Neural cell (in vitro differentiated cells): ENCODE data around the gene SLC37A1. TPM values are rescaled to one million over a fixed set of nuclear protein-coding genes. Genes with fewer than 3 reads are reported as not detected.

Source experiments
- H2AFZ ChIP-seq: fragments of 200-600, 300-800 bp; sonication (generic), shearing (Covaris generic); 2 replicates; pipeline ENCODE4 v1.6.0; 2014; ENCODE audit warnings: low read depth, mild to moderate bottlenecking, antibody characterized with exemption, low read length, moderate library complexity
- H3F3A ChIP-seq: fragments of 200-600 bp; shearing (Covaris generic); 2 replicates; pipeline ENCODE4 v1.6.1; 2016; ENCODE audit warnings: mild to moderate bottlenecking, moderate library complexity, mixed read lengths, antibody characterized with exemption, low read length; ENCODE audit not compliant: insufficient read depth, poor library complexity, severe bottlenecking
- H3K27ac ChIP-seq: fragments of 200-600, 300-800 bp; sonication (generic), shearing (Covaris generic); 2 replicates; pipeline ENCODE4 v1.5.1; 2014; ENCODE audit warnings: mild to moderate bottlenecking, low read length, moderate library complexity
- H3K27me3 ChIP-seq: fragments of 300-800, 200-600 bp; sonication (generic), shearing (Covaris generic); 2 replicates; pipeline ENCODE4 v1.6.0; 2014; ENCODE audit warnings: mild to moderate bottlenecking, low read depth, low read length, moderate library complexity; ENCODE audit not compliant: insufficient read depth
- H3K36me3 ChIP-seq: fragments of 300-800, 200-600 bp; sonication (generic), shearing (Covaris generic); 2 replicates; pipeline ENCODE4 v1.5.1; 2014; ENCODE audit warnings: mild to moderate bottlenecking, antibody characterized with exemption, low read length, moderate library complexity; ENCODE audit not compliant: insufficient read depth
- H3K4me2 ChIP-seq: fragments of 300-800, 200-600 bp; sonication (generic), shearing (Covaris generic); 2 replicates; pipeline ENCODE4 v1.6.0; 2014; ENCODE audit warnings: mild to moderate bottlenecking, low read length
- H3K4me3 ChIP-seq: fragments of 300-800, 200-600 bp; sonication (generic), shearing (Covaris generic); 2 replicates; pipeline ENCODE4 v1.5.1; 2014; ENCODE audit warnings: mild to moderate bottlenecking, low read length, moderate library complexity
- H3K79me2 ChIP-seq: fragments of 200-600 bp; shearing (Covaris generic); replicated peaks from 2 replicates; pipeline ENCODE4 v1.6.0; 2014; ENCODE audit warnings: mild to moderate bottlenecking, low read length, moderate library complexity; ENCODE audit not compliant: insufficient read depth
- H3K9ac ChIP-seq: fragments of 300-800, 200-600 bp; sonication (generic), shearing (Covaris generic); 2 replicates; pipeline ENCODE4 v1.6.1; 2016; ENCODE audit warnings: mild to moderate bottlenecking, low read length, mixed read lengths
- H3K9me2 ChIP-seq: fragments of 200-600 bp; shearing (Covaris generic); 2 replicates; pipeline ENCODE4 v1.6.1; 2016; ENCODE audit warnings: mild to moderate bottlenecking, low read length, mixed read lengths; ENCODE audit not compliant: insufficient read depth
- H3K9me3 ChIP-seq: fragments of 200-600, 300-800 bp; sonication (generic), shearing (Covaris generic); 2 replicates; pipeline ENCODE4 v1.6.1; 2016; ENCODE audit warnings: mild to moderate bottlenecking, mixed run types, low read length, moderate library complexity, mixed read lengths
- H4K20me1 ChIP-seq: fragments of 200-600 bp; shearing (Covaris generic); 2 replicates; pipeline ENCODE4 v1.6.1; 2016; ENCODE audit warnings: mild to moderate bottlenecking, mixed run types; ENCODE audit not compliant: insufficient read depth
- EP300 ChIP-seq: fragments of 450-650 bp; conservative IDR thresholded peaks from 2 replicates; pipeline ENCODE4 v1.6.1; 2014; ENCODE audit warnings: antibody characterized with exemption, mild to moderate bottlenecking, moderate library complexity; ENCODE audit not compliant: poor library complexity, severe bottlenecking
- EZH2 ChIP-seq: fragments of 200-600, 300-800 bp; shearing (Covaris generic), sonication (generic); IDR thresholded peaks from 2 replicates; pipeline ENCODE4 v1.6.1; 2014; ENCODE audit warnings: antibody characterized with exemption, low read length, borderline replicate concordance, mild to moderate bottlenecking; ENCODE audit not compliant: insufficient read depth, poor library complexity, severe bottlenecking
- MXI1 ChIP-seq: fragments of 450-650 bp; conservative IDR thresholded peaks from 2 replicates; pipeline ENCODE4 v1.6.1; 2014; ENCODE audit warnings: antibody characterized with exemption, mild to moderate bottlenecking; ENCODE audit not compliant: poor library complexity, severe bottlenecking
- POLR2AphosphoS5 ChIP-seq: IDR thresholded peaks from 2 replicates; pipeline ENCODE4 v1.6.1; 2012
- RAD21 ChIP-seq: fragments of 450-650 bp; conservative IDR thresholded peaks from 2 replicates; pipeline ENCODE4 v1.6.1; 2014; ENCODE audit warnings: antibody characterized with exemption, mild to moderate bottlenecking, moderate library complexity
- SMC3 ChIP-seq: fragments of 450-650 bp; conservative IDR thresholded peaks from 2 replicates; pipeline ENCODE4 v1.6.1; 2014; ENCODE audit warnings: antibody characterized with exemption, mild to moderate bottlenecking, moderate library complexity; ENCODE audit not compliant: poor library complexity
- TAF1 ChIP-seq: IDR thresholded peaks from 2 replicates; pipeline ENCODE4 v1.6.1; 2012; ENCODE audit warnings: low read depth
- polyA plus RNA-seq: library from polyadenylated mRNA; depleted of rRNA; stranded (reverse); fragments of >200 nt; gene quantifications from 2 replicates; pipeline ENCODE4 v1.2.3, GENCODE V29; 2014
- TF ChIP-seq, protein P1 (sequence below): IDR thresholded peaks from 2 replicates; pipeline ENCODE4 v1.6.1; 2012; ENCODE audit warnings: borderline replicate concordance
- TF ChIP-seq, protein P2 (sequence below): fragments of 450-650 bp; IDR thresholded peaks from 2 replicates; pipeline ENCODE4 v1.5.1; 2014; ENCODE audit warnings: antibody characterized with exemption, mild to moderate bottlenecking, moderate library complexity; ENCODE audit not compliant: poor library complexity, severe bottlenecking

The SLC37A1 gene
- polyA plus RNA-seq, 1 donor from 2014 or later: 60.7 TPM

DNA sequence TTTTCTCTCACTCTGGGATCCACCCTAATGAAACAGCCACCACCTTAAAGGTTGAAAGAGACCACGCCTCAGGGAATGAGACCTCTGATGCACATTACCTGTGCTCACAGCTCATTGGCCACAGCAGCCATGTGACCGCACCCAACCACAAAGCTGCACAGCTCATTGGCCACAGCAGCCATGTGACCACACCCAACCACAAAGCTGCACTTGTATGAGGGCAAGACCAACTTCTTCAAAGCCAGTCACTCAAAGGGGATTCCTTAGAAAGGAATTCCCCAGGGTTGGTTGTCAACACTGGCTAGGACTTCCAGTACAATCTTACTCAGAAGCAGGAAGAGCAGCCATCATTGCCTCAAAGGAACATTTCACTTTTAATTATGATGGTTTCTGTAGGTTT, 96.2 kb downstream of the SLC37A1 start:
- H3F3A ChIP-seq: no peaks in the 10 kb centered on the region
- no peak overlapping the region for H3K27ac ChIP-seq
- no peaks in the 10 kb centered on the region for H3K36me3 ChIP-seq
- H3K79me2 ChIP-seq: no peaks in the 10 kb centered on the region
- H4K20me1 ChIP-seq: no peaks in the 10 kb centered on the region
- TF ChIP-seq EP300: no peak
- no peak for TF ChIP-seq TAF1
- TF ChIP-seq, protein P1, sequence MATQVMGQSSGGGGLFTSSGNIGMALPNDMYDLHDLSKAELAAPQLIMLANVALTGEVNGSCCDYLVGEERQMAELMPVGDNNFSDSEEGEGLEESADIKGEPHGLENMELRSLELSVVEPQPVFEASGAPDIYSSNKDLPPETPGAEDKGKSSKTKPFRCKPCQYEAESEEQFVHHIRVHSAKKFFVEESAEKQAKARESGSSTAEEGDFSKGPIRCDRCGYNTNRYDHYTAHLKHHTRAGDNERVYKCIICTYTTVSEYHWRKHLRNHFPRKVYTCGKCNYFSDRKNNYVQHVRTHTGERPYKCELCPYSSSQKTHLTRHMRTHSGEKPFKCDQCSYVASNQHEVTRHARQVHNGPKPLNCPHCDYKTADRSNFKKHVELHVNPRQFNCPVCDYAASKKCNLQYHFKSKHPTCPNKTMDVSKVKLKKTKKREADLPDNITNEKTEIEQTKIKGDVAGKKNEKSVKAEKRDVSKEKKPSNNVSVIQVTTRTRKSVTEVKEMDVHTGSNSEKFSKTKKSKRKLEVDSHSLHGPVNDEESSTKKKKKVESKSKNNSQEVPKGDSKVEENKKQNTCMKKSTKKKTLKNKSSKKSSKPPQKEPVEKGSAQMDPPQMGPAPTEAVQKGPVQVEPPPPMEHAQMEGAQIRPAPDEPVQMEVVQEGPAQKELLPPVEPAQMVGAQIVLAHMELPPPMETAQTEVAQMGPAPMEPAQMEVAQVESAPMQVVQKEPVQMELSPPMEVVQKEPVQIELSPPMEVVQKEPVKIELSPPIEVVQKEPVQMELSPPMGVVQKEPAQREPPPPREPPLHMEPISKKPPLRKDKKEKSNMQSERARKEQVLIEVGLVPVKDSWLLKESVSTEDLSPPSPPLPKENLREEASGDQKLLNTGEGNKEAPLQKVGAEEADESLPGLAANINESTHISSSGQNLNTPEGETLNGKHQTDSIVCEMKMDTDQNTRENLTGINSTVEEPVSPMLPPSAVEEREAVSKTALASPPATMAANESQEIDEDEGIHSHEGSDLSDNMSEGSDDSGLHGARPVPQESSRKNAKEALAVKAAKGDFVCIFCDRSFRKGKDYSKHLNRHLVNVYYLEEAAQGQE: no peak
- no peak for TF ChIP-seq RAD21
- H3K9me2 ChIP-seq: no peaks in the 10 kb centered on the region
- H3K9ac ChIP-seq: no peak overlapping the region
- H3K9me3 ChIP-seq: no peaks in the 10 kb centered on the region
- H3K27me3 ChIP-seq: no peaks in the 10 kb centered on the region
- no peak overlapping the region for H3K4me3 ChIP-seq
- no peak overlapping the region for H2AFZ ChIP-seq
- H3K4me2 ChIP-seq: no peak overlapping the region

DNA sequence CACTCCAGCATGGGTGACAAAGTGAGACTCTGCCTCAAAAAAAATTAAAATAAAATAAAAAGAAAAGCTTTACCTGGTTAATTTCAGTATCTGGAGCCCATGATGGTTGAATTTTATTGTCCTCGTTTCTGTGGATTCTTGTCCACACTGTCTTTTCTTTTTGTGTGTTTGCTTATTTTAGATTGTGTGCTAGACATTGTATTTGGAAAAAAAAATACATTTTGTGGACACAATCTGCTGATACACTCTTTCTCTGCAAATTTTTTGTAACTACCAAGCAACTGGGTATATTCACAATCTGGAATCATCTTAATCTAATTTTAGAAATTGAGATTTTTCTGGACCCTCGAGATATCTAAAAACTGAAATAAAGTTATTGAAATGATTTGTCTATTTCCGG, 98.2 kb downstream of the SLC37A1 start:
- Histone ChIP-seq H3K36me3 (no peaks in the 10 kb centered on the region), H3K9me2 (no peaks in the 10 kb centered on the region), H3K27ac (no peak overlapping the region), H3K4me2 (no peak overlapping the region), H3K4me3 (no peak overlapping the region), H3K9ac (no peak overlapping the region), H3K27me3 (no peaks in the 10 kb centered on the region), H3F3A (no peaks in the 10 kb centered on the region), H3K9me3 (no peaks in the 10 kb centered on the region), H2AFZ (no peak overlapping the region), H3K79me2 (no peaks in the 10 kb centered on the region), H4K20me1 (no peaks in the 10 kb centered on the region)
- TF ChIP-seq MXI1 (no peak), POLR2AphosphoS5 (no peak), EZH2 (no peak), SMC3 (no peak), EP300 (no peak), TAF1 (no peak)
- TF ChIP-seq, protein P2, sequence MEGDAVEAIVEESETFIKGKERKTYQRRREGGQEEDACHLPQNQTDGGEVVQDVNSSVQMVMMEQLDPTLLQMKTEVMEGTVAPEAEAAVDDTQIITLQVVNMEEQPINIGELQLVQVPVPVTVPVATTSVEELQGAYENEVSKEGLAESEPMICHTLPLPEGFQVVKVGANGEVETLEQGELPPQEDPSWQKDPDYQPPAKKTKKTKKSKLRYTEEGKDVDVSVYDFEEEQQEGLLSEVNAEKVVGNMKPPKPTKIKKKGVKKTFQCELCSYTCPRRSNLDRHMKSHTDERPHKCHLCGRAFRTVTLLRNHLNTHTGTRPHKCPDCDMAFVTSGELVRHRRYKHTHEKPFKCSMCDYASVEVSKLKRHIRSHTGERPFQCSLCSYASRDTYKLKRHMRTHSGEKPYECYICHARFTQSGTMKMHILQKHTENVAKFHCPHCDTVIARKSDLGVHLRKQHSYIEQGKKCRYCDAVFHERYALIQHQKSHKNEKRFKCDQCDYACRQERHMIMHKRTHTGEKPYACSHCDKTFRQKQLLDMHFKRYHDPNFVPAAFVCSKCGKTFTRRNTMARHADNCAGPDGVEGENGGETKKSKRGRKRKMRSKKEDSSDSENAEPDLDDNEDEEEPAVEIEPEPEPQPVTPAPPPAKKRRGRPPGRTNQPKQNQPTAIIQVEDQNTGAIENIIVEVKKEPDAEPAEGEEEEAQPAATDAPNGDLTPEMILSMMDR: no peak
- TF ChIP-seq, protein P1: no peak
